Hepatocyte (in vitro differentiated cells): Measurements from ENCODE around the gene MPIG6B.

ENCODE experiments used
- CTCF ChIP-seq: fragments of 200-600 bp; sonication (generic); IDR thresholded peaks from 2 replicates; pipeline ENCODE4 v1.5.1; 2016; ENCODE audit warnings: antibody characterized with exemption, mild to moderate bottlenecking; ENCODE audit not compliant: poor library complexity
- EZH2phosphoT487 ChIP-seq: fragments of 200-600 bp; sonication (generic); IDR thresholded peaks from one replicate; pipeline ENCODE4 v1.6.1; 2018; ENCODE audit warnings: antibody characterized with exemption, mild to moderate bottlenecking, low read depth, moderate library complexity; ENCODE audit not compliant: unreplicated experiment, severe bottlenecking

- TF ChIP-seq CTCF = no peak
- no peak for TF ChIP-seq EZH2phosphoT487
These were observed 13.0 kb downstream of the MPIG6B start, which contains the start of gene CLIC1 for GRCh38 chr6:31736021-31736767.
